Measurements from ENCODE around the gene GPR137. TPM values are rescaled to one million over a fixed set of nuclear protein-coding genes. Genes with fewer than 3 reads are reported as not detected.

GPR137 gene
- total and polyA plus RNA-seq, 9 donors, result 7.7 to 30.7 (median 19.6) TPM

- Histone ChIP-seq H3K36me3 (ENCODE audit: control insufficient read depth, insufficient read depth, low read length) (peaks cover 39% of the 10 kb centered on the region), H3K4me1 (ENCODE audit: control insufficient read depth, insufficient read depth, low read length) (peaks cover 38% of the 10 kb centered on the region), H3K9me3 (replicated peaks; ENCODE audit: control insufficient read depth, low read depth, low read length) (no peaks in the 10 kb centered on the region), H3K4me3 (ENCODE audit: low read length) (no peak overlapping the region), H3K27me3 (ENCODE audit: control insufficient read depth, insufficient read depth, low read length) (no peaks in the 10 kb centered on the region), H3K27ac (ENCODE audit: low read length) (no peak overlapping the region)
- 78% methylated on average over 7 of the region's 7 CpGs for WGBS (ENCODE audit: insufficient coverage)
- DNase-seq, result no peak
Measured at GRCh38 chr11:64254326-64254725, 31.3 kb upstream of the GPR137 start.

GRCh38 chr11:64255135-64256128 lies 30.2 kb upstream of the GPR137 start:
- no peak overlapping the region for H3K4me3 ChIP-seq (ENCODE audit: low read length)
- 88% methylated on average over 28 of the region's 35 CpGs for WGBS (ENCODE audit: insufficient coverage)
- no peaks in the 10 kb centered on the region for H3K9me3 ChIP-seq (replicated peaks; ENCODE audit: control insufficient read depth, low read depth, low read length)
- H3K27ac ChIP-seq (ENCODE audit: low read length), result no peak overlapping the region
- peaks cover 49% of the 10 kb centered on the region for H3K36me3 ChIP-seq (ENCODE audit: control insufficient read depth, insufficient read depth, low read length)
- no peak for DNase-seq
- H3K27me3 ChIP-seq (ENCODE audit: control insufficient read depth, insufficient read depth, low read length), result no peaks in the 10 kb centered on the region
- peaks cover 29% of the 10 kb centered on the region for H3K4me1 ChIP-seq (ENCODE audit: control insufficient read depth, insufficient read depth, low read length)

GRCh38 chr11:64256300-64256699 lies 29.3 kb upstream of the GPR137 start:
- H3K4me3 ChIP-seq (ENCODE audit: low read length), result no peak overlapping the region
- peaks cover 54% of the 10 kb centered on the region for H3K36me3 ChIP-seq (ENCODE audit: control insufficient read depth, insufficient read depth, low read length)

GRCh38 chr11:64258356-64258755 lies 27.3 kb upstream of the GPR137 start:
- no peak overlapping the region for H3K4me3 ChIP-seq (ENCODE audit: low read length)
- no peaks in the 10 kb centered on the region for H3K9me3 ChIP-seq (replicated peaks; ENCODE audit: control insufficient read depth, low read depth, low read length)
- 89% methylated on average over 15 of the region's 24 CpGs for WGBS (ENCODE audit: insufficient coverage)

More at GRCh38 chr11:64256300-64256699, 29.3 kb upstream of the GPR137 start:
- Histone ChIP-seq H3K27me3 (ENCODE audit: control insufficient read depth, insufficient read depth, low read length) (no peaks in the 10 kb centered on the region), H3K27ac (ENCODE audit: low read length) (no peak overlapping the region), H3K9me3 (replicated peaks; ENCODE audit: control insufficient read depth, low read depth, low read length) (no peaks in the 10 kb centered on the region), H3K4me1 (ENCODE audit: control insufficient read depth, insufficient read depth, low read length) (peaks cover 22% of the 10 kb centered on the region)
- WGBS (ENCODE audit: insufficient coverage), result 80% methylated on average over 13 of the region's 15 CpGs
- DNase-seq, result no peak

GRCh38 chr11:64258946-64259532 lies 26.6 kb upstream of the GPR137 start:
- DNase-seq, result no peak
- peaks cover 79% of the 10 kb centered on the region for H3K36me3 ChIP-seq (ENCODE audit: control insufficient read depth, insufficient read depth, low read length)

More at GRCh38 chr11:64258356-64258755, 27.3 kb upstream of the GPR137 start:
- H3K4me1 ChIP-seq (ENCODE audit: control insufficient read depth, insufficient read depth, low read length), result peaks cover 4% of the 10 kb centered on the region
- peaks cover 75% of the 10 kb centered on the region for H3K36me3 ChIP-seq (ENCODE audit: control insufficient read depth, insufficient read depth, low read length)
- H3K27ac ChIP-seq (ENCODE audit: low read length), result no peak overlapping the region
- no peak for DNase-seq
- H3K27me3 ChIP-seq (ENCODE audit: control insufficient read depth, insufficient read depth, low read length), result no peaks in the 10 kb centered on the region

GRCh38 chr11:64259533-64260067 lies 26.0 kb upstream of the GPR137 start:
- H3K4me3 ChIP-seq (ENCODE audit: low read length), result no peak overlapping the region
- DNase-seq, result no peak
- 83% methylated on average over 2 of the region's 4 CpGs for WGBS (ENCODE audit: insufficient coverage)
- no peak overlapping the region for H3K27ac ChIP-seq (ENCODE audit: low read length)
- H3K27me3 ChIP-seq (ENCODE audit: control insufficient read depth, insufficient read depth, low read length), result no peaks in the 10 kb centered on the region
- no peaks in the 10 kb centered on the region for H3K9me3 ChIP-seq (replicated peaks; ENCODE audit: control insufficient read depth, low read depth, low read length)
- H3K4me1 ChIP-seq (ENCODE audit: control insufficient read depth, insufficient read depth, low read length), result no peaks in the 10 kb centered on the region
- H3K36me3 ChIP-seq (ENCODE audit: control insufficient read depth, insufficient read depth, low read length), result peaks cover 84% of the 10 kb centered on the region

More at GRCh38 chr11:64258946-64259532, 26.6 kb upstream of the GPR137 start:
- H3K27me3 ChIP-seq (ENCODE audit: control insufficient read depth, insufficient read depth, low read length), result no peaks in the 10 kb centered on the region
- H3K9me3 ChIP-seq (replicated peaks; ENCODE audit: control insufficient read depth, low read depth, low read length), result no peaks in the 10 kb centered on the region
- 89% methylated on average over 32 of the region's 32 CpGs for WGBS (ENCODE audit: insufficient coverage)
- no peaks in the 10 kb centered on the region for H3K4me1 ChIP-seq (ENCODE audit: control insufficient read depth, insufficient read depth, low read length)
- H3K27ac ChIP-seq (ENCODE audit: low read length), result no peak overlapping the region
- no peak overlapping the region for H3K4me3 ChIP-seq (ENCODE audit: low read length)

GRCh38 chr11:64260147-64260708 lies 25.4 kb upstream of the GPR137 start:
- no peak for DNase-seq
- H3K9me3 ChIP-seq (replicated peaks; ENCODE audit: control insufficient read depth, low read depth, low read length), result no peaks in the 10 kb centered on the region
- H3K27ac ChIP-seq (ENCODE audit: low read length), result no peak overlapping the region
- no peak overlapping the region for H3K4me3 ChIP-seq (ENCODE audit: low read length)
- peaks cover 83% of the 10 kb centered on the region for H3K36me3 ChIP-seq (ENCODE audit: control insufficient read depth, insufficient read depth, low read length)
- 96% methylated on average over 4 of the region's 6 CpGs for WGBS (ENCODE audit: insufficient coverage)
- H3K4me1 ChIP-seq (ENCODE audit: control insufficient read depth, insufficient read depth, low read length), result no peaks in the 10 kb centered on the region
- no peaks in the 10 kb centered on the region for H3K27me3 ChIP-seq (ENCODE audit: control insufficient read depth, insufficient read depth, low read length)

GRCh38 chr11:64261556-64262080 lies 24.0 kb upstream of the GPR137 start:
- no peaks in the 10 kb centered on the region for H3K4me1 ChIP-seq (ENCODE audit: control insufficient read depth, insufficient read depth, low read length)
- H3K4me3 ChIP-seq (ENCODE audit: low read length), result no peak overlapping the region
- H3K36me3 ChIP-seq (ENCODE audit: control insufficient read depth, insufficient read depth, low read length), result peaks cover 83% of the 10 kb centered on the region
- no peaks in the 10 kb centered on the region for H3K9me3 ChIP-seq (replicated peaks; ENCODE audit: control insufficient read depth, low read depth, low read length)
- H3K27me3 ChIP-seq (ENCODE audit: control insufficient read depth, insufficient read depth, low read length), result no peaks in the 10 kb centered on the region
- DNase-seq, result no peak
- no peak overlapping the region for H3K27ac ChIP-seq (ENCODE audit: low read length)
- WGBS (ENCODE audit: insufficient coverage), result 92% methylated on average over 15 of the region's 18 CpGs

GRCh38 chr11:64262271-64263002 lies 23.2 kb upstream of the GPR137 start:
- H3K36me3 ChIP-seq (ENCODE audit: control insufficient read depth, insufficient read depth, low read length), result peaks cover 82% of the 10 kb centered on the region
- DNase-seq, result no peak

More at GRCh38 chr11:64262271-64263002, 23.2 kb upstream of the GPR137 start:
- H3K27ac ChIP-seq (ENCODE audit: low read length), result no peak overlapping the region
- H3K27me3 ChIP-seq (ENCODE audit: control insufficient read depth, insufficient read depth, low read length), result no peaks in the 10 kb centered on the region
- WGBS (ENCODE audit: insufficient coverage), result 91% methylated on average over 40 of the region's 42 CpGs
- peaks cover 4% of the 10 kb centered on the region for H3K4me1 ChIP-seq (ENCODE audit: control insufficient read depth, insufficient read depth, low read length)
- H3K4me3 ChIP-seq (ENCODE audit: low read length), result no peak overlapping the region
- H3K9me3 ChIP-seq (replicated peaks; ENCODE audit: control insufficient read depth, low read depth, low read length), result no peaks in the 10 kb centered on the region

All from muscle of leg (tissue), 11 donors.